HEK293 (cell line): ENCODE data around the gene ERCC6.

Experiments
- CTCF ChIA-PET: fragments of 350-600 bp; formaldehyde crosslinking; extraction: SDS; loops from one replicate; lab custom pipeline; 2021; ENCODE audit warnings: antibody characterized with exemption; lab: Yijun Ruan, JAX
- POLR2A ChIA-PET: fragments of 300-600 bp; formaldehyde crosslinking; extraction: SDS; loops from one replicate; lab custom pipeline; 2020; ENCODE audit warnings: antibody characterized with exemption, inconsistent platforms; lab: Yijun Ruan, JAX
- H3K27ac ChIP-seq: fragments of 200-500 bp; sonication (Bioruptor generic); 2 replicates; pipeline ENCODE4 v1.5.1; 2014; ENCODE audit warnings: low read depth, low read length, control low read depth, inconsistent platforms; ENCODE audit errors: extremely low read depth
- H3K36me3 ChIP-seq, 2 experiments: fragments of 200-500 bp in 1 of 2; sonication (Bioruptor generic) in 1 of 2; 1 replicate in 1 of 2; 2 replicates in 1 of 2; pipeline ENCODE4 v1.5.1; 2014 to 2017; ENCODE audit warnings: inconsistent platforms in 2 of 2, low read length in 2 of 2; ENCODE audit not compliant: control insufficient read depth in 2 of 2, insufficient read depth in 1 of 2
- H3K4me1 ChIP-seq: fragments of 200-500 bp; sonication (Bioruptor generic); 2 replicates; pipeline ENCODE4 v1.5.1; 2014; ENCODE audit warnings: mild to moderate bottlenecking, low read length, inconsistent platforms; ENCODE audit not compliant: control insufficient read depth, insufficient read depth
- H3K4me3 ChIP-seq: 2 replicates; pipeline ENCODE4 v1.5.1; 2011; ENCODE audit warnings: low read depth, mild to moderate bottlenecking, control low read depth, low read length, moderate library complexity
- H3K9me3 ChIP-seq: fragments of 200-500 bp; sonication (Bioruptor generic); 2 replicates; pipeline ENCODE4 v1.5.1; 2014; ENCODE audit warnings: low read depth, low read length, inconsistent platforms; ENCODE audit not compliant: control insufficient read depth, insufficient read depth
- ATF2 ChIP-seq: fragments of 450-650 bp; formaldehyde crosslinking; IDR thresholded peaks from 2 replicates; pipeline ENCODE4 v1.5.1; 2016; ENCODE audit warnings: missing biosample characterization, missing genetic modification characterization, low read depth
- BCL6B ChIP-seq: fragments of 450-650 bp; formaldehyde crosslinking; IDR thresholded peaks from 2 replicates; pipeline ENCODE4 v1.5.1; 2017; ENCODE audit warnings: missing biosample characterization, missing genetic modification characterization
- EGR2 ChIP-seq: fragments of 450-650 bp; formaldehyde crosslinking; IDR thresholded peaks from 2 replicates; pipeline ENCODE4 v1.5.1; 2016; ENCODE audit warnings: low read depth, missing biosample characterization, missing genetic modification characterization
- HOXC10 ChIP-seq: sonication (generic); formaldehyde crosslinking; IDR thresholded peaks from 2 replicates; pipeline ENCODE4 v1.8.1; 2023; ENCODE audit warnings: mild to moderate bottlenecking, missing genetic modification reagents
- PATZ1 ChIP-seq: fragments of 450-650 bp; formaldehyde crosslinking; IDR thresholded peaks from 2 replicates; pipeline ENCODE4 v1.5.1; 2016; ENCODE audit warnings: missing biosample characterization, missing genetic modification characterization
- ZBTB1 ChIP-seq: fragments of 450-650 bp; formaldehyde crosslinking; IDR thresholded peaks from 2 replicates; pipeline ENCODE4 v1.5.1; 2016; ENCODE audit warnings: missing biosample characterization, missing genetic modification characterization
- ZBTB48 ChIP-seq: fragments of 450-650 bp; formaldehyde crosslinking; IDR thresholded peaks from 2 replicates; pipeline ENCODE4 v1.5.1; 2016; ENCODE audit warnings: missing biosample characterization, missing genetic modification characterization
- ZFP41 ChIP-seq: fragments of 450-650 bp; formaldehyde crosslinking; IDR thresholded peaks from 2 replicates; pipeline ENCODE4 v1.5.1; 2016; ENCODE audit warnings: missing biosample characterization, missing genetic modification characterization, borderline replicate concordance
- ZNF146 ChIP-seq: fragments of 450-650 bp; formaldehyde crosslinking; IDR thresholded peaks from 2 replicates; pipeline ENCODE4 v1.5.1; 2016; ENCODE audit warnings: missing biosample characterization, missing genetic modification characterization
- ZNF266 ChIP-seq: fragments of 450-650 bp; formaldehyde crosslinking; IDR thresholded peaks from 2 replicates; pipeline ENCODE4 v1.5.1; 2016; ENCODE audit warnings: missing biosample characterization, missing genetic modification characterization, low read depth
- ZNF354C ChIP-seq: fragments of 450-650 bp; formaldehyde crosslinking; IDR thresholded peaks from 2 replicates; pipeline ENCODE4 v1.5.1; 2016; ENCODE audit warnings: missing biosample characterization, missing genetic modification characterization, low read depth, borderline replicate concordance
- ZNF529 ChIP-seq: fragments of 450-650 bp; formaldehyde crosslinking; IDR thresholded peaks from 2 replicates; pipeline ENCODE4 v1.5.1; 2017; ENCODE audit warnings: missing genetic modification characterization, missing biosample characterization; ENCODE audit not compliant: insufficient replicate concordance
- ZNF580 ChIP-seq: fragments of 450-650 bp; formaldehyde crosslinking; IDR thresholded peaks from 2 replicates; pipeline ENCODE4 v1.5.1; 2016; ENCODE audit warnings: missing biosample characterization, missing genetic modification characterization
- ZNF600 ChIP-seq: fragments of 450-650 bp; formaldehyde crosslinking; IDR thresholded peaks from 2 replicates; pipeline ENCODE4 v1.5.1; 2016; ENCODE audit warnings: missing biosample characterization, missing genetic modification characterization
- ZNF639 ChIP-seq: fragments of 450-650 bp; formaldehyde crosslinking; IDR thresholded peaks from 2 replicates; pipeline ENCODE4 v1.5.1; 2016; ENCODE audit warnings: missing biosample characterization, missing genetic modification characterization
- ZNF670 ChIP-seq: fragments of 450-650 bp; formaldehyde crosslinking; IDR thresholded peaks from 2 replicates; pipeline ENCODE4 v1.5.1; 2016; ENCODE audit warnings: missing biosample characterization, missing genetic modification characterization, low read depth
- ZNF704 ChIP-seq: fragments of 450-650 bp; formaldehyde crosslinking; IDR thresholded peaks from 2 replicates; pipeline ENCODE4 v1.5.1; 2016; ENCODE audit warnings: missing biosample characterization, missing genetic modification characterization

The ERCC6 gene

GRCh38 chr10:49532461-49532860, 6.5 kb downstream of the ERCC6 start:
- H3K9me3 ChIP-seq = no peaks in the 10 kb centered on the region
- H3K36me3 ChIP-seq = peaks cover 9 to 62% of the 10 kb centered on the region in 2 experiments
- CTCF ChIA-PET = interaction anchor here (1.2 to 2.5 kb wide), 2 partner anchors 9 to 20 kb away, joined by 3 to 8 read pairs; no protein-coding TSS in a partner anchor
- H3K4me1 ChIP-seq = no peaks in the 10 kb centered on the region
- no peak overlapping the region for H3K27ac ChIP-seq
- no peak for TF ChIP-seq ZNF670 (tag by site-specific recombination)
- TF ChIP-seq PATZ1 (tag by site-specific recombination) = no peak
- TF ChIP-seq ZBTB1 (tag by site-specific recombination) = no peak
- TF ChIP-seq ZNF580 = no peak
- H3K4me3 ChIP-seq = no peak overlapping the region
- POLR2A ChIA-PET = interaction anchor here (0.5 kb wide), 1 partner anchor 8 kb away, joined by 3 read pairs; no protein-coding TSS in a partner anchor

GRCh38 chr10:49528977-49529506, 9.9 kb downstream of the ERCC6 start:
- TF ChIP-seq BCL6B (tag by site-specific recombination) (no peak), ZNF529 (tag by site-specific recombination) (no peak), ZNF704 (tag by site-specific recombination) (no peak), PATZ1 (tag by site-specific recombination) (no peak), ZNF639 (tag by site-specific recombination) (no peak), ZNF266 (tag by site-specific recombination) (no peak), ZNF354C (no peak), ZNF146 (tag by site-specific recombination) (no peak), ZNF600 (no peak), ZBTB48 (no peak), ATF2 (tag by site-specific recombination) (no peak), EGR2 (no peak), HOXC10 (CRISPR knock-in tag) (no peak), ZFP41 (tag by site-specific recombination) (no peak)
- POLR2A ChIA-PET = interaction anchor here (1.9 kb wide), 1 partner anchor 10 kb away, joined by 7 read pairs; the partner anchor contains the start of gene ERCC6
- H3K4me3 ChIP-seq = no peak overlapping the region
- no peak overlapping the region for H3K27ac ChIP-seq
- CTCF ChIA-PET = interaction anchor here (0.6 to 1.9 kb wide), 5 partner anchors 9 to 871 kb away, joined by 3 to 5 read pairs (median 3); no protein-coding TSS in a partner anchor
- H3K9me3 ChIP-seq = no peaks in the 10 kb centered on the region
- H3K36me3 ChIP-seq = peaks cover 22 to 85% of the 10 kb centered on the region in 2 experiments
- no peaks in the 10 kb centered on the region for H3K4me1 ChIP-seq
